Measurements from ENCODE around the gene ID2.

Gene ID2, protein sequence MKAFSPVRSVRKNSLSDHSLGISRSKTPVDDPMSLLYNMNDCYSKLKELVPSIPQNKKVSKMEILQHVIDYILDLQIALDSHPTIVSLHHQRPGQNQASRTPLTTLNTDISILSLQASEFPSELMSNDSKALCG

DNA sequence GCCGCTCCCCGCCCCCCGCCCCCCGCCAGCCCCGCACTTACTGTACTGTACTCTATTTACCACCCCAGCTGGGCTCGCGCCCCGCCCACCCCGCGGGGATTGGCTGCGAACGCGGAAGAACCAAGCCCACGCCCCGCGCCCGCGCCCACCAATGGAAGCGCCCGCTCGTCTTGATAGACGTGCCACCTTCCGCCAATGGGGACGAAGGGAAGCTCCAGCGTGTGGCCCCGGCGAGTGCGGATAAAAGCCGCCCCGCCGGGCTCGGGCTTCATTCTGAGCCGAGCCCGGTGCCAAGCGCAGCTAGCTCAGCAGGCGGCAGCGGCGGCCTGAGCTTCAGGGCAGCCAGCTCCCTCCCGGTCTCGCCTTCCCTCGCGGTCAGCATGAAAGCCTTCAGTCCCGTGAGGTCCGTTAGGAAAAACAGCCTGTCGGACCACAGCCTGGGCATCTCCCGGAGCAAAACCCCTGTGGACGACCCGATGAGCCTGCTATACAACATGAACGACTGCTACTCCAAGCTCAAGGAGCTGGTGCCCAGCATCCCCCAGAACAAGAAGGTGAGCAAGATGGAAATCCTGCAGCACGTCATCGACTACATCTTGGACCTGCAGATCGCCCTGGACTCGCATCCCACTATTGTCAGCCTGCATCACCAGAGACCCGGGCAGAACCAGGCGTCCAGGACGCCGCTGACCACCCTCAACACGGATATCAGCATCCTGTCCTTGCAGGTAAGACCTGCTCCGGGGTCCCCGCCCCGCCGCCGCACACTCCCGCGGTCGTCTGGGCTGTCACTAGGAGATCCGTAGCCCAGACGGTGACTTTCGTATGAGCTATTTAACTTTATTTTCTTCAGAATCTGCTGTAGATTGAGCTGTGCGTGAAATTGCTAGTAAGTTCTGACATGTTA is at the start of gene ID2:
Gene ID2 (plus strand): TSS at position 271 of the 907 bp plus-strand sequence. CDS start 110 bp downstream, at position 381.
- DNase-seq: peak; percentile 98 to 99

GRCh38 chr2:8632755-8633154 is 49.1 kb upstream of the ID2 start:
- no peak for DNase-seq

- no peak for DNase-seq
Measured at GRCh38 chr2:8633186-8633734, 48.6 kb upstream of the ID2 start.

DNA sequence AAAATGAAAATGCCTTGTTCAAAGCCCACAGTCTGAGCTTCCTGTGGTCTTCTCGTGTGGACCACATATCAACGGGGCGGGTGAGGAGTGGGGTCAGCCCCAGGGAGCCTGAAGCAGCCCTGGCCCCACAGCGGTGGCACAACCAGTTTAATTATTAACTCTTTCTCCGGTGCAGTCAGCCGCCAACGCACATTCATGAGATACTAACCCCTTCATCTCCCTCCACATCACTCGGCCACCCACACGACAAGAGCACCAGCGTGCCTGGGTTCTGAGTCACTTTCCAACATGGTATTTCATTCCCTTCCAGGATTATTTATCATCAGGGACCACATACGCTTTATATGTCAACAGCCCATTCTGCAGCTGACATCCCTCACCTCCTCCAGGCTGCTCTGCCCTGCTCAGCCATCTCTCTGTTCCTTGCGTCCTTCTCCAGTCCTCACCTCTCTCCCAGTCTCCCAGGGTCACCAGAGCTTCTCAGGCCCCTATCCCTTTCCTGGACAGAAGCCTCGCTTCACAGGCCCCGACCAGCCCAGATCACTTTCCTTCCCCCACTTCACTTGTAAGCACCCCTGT is 48.0 kb upstream of the ID2 start:
- DNase-seq: peak; percentile 21 to 70

GRCh38 chr2:8634466-8635172 is 47.2 kb upstream of the ID2 start:
- DNase-seq: no peak

DNA sequence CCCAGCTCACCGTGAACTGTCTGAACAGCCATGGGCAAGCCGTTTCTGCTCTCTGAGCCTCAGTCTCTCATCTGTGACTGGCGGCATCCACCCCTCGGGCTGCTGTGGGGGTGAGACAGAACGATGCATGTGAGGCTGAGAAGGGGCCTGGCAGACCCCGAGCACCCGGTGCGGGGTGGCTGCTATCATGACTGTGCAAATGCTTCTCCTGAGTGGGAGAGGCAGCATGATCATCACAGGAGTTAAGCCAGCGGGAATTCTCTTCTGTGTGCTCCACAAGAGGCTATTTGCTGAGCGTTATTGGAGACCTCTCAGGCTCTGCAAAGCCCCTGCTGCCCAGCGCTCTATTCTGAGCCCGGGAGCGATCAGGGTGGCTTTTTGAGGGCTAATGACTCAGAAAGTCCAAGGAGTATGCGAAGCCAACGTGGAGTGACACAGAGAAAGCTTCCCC is 45.8 kb upstream of the ID2 start:
- no peak for DNase-seq

GRCh38 chr2:8636721-8637636 is 44.9 kb upstream of the ID2 start:
- no peak for DNase-seq

DNA sequence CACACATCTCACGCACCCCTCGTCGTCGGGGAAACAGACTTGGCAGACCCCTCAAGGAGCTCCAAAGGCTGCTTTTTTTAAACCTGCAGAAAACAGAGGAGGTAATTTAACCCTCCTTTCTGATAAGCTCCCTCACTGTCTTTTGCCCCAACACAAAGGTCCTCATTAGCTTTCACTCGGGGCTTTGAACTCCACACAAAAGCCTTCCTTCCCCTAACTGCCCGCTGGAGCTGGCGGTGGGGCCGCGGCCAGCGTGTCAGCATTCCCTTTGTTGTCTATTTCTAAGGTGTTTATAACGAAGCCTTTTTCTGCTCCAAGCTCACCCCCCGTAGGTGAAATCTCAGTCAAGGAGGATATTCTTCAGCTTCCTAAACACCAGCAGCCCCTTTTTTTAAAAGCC is 43.5 kb upstream of the ID2 start:
- no peak for DNase-seq

DNA sequence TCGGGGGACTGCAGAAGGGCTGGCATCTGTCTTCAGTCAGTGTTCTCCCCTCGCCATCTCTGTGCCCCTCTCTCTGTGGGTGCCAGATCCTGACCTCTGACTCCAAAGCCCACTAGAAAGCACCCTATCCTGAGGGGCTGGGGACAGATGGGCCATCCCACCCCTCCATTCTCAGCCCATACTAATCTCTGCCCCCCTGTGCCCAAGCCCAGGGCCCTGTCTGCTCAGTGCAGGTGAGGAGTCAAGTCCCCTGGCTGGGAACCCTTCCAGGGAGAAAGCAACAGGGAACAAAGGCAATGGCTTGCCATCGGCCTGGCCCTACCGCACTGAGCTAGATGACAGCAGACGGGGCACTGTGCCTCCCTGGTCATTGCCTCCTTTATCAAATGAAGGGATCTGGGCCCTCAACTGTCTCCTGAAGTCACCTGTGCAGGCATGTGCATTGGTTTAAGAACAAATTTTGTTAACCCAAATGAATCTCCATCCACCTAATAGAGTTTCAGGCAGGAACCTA is 42.7 kb upstream of the ID2 start:
- no peak for DNase-seq

DNA sequence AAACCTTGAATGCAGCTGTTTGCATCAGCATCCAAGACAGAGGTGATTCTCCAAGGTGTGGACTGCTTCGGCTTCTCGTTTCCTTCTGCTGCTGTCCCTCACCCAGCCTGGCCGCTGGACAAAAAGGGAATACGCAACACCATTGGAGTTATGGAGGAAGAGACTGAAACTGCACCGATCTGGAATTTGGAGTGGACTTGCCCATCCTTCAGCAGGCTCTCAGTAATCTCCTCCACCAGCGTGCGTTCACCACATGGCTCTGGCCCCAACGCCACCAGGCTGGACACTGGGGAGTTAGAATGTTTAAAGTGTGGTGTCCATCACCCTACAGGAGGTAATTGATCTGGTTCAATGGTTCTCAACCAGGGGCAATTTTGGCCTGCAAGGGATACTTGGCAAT is 41.4 kb upstream of the ID2 start:
- DNase-seq: no peak

DNA sequence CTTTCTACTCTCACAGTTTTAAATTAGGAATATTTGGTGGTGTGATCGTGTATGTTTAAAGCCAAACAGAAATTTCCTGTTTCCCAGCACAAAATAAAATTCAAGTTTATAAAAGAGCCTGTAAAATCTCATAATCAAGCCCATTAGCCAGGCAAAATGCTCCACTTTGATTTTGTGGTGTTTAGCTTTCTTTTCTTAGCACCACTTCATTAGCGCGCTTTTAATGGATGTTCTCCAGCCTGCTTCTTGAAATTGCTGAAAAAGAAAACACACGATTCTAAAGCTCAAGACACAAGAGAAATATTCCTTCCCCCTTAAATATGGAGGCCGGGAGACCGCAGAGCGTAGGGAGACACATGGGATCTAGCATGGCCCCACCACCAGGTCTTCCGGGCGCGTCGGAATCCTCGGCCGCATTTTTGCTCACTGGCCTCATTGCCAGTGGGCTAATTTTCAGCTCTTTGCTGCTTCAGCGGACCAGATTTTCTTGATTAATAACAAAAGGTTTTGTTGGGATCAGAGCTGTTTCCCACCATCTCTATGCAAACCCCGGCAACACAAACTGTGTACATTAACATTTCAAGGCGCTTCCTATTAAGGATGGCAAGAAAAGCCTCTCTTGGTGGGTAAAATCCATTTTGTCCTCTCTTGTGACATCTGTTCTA is 40.4 kb upstream of the ID2 start:
- DNase-seq: no peak

DNA sequence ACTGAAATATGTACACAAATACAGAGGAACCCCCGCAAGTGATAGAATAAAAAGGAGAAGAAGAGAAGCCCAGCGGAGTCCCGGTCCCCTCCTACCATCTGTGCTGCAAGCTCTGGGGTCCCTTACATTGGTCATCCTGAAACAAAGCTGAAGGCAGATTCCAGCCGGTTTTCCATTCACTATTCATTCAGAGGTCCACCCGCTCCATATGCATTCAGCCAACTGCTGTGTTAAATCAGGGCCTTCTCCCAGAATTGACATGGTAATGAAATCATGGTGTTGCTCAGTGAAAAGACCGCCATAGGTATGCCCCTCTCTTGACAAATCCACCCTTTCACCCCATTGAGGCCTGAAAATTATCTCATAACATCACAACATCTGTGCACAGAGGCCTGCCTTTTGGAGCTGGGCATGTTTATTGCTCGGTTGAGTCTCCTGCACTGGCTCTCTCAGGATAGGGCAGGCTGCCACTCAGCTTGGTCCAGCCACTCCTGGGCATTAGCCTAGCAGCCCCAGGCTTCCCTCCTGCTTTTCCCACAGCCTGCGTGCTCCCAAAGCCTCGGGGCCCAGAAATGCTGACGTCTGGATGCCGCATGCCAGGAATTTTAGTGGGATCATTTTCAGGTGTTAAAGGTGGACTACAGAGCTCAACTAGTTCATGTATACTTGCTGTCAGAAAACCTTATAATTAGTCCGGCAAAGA is 39.3 kb upstream of the ID2 start:
- no peak for DNase-seq

DNA sequence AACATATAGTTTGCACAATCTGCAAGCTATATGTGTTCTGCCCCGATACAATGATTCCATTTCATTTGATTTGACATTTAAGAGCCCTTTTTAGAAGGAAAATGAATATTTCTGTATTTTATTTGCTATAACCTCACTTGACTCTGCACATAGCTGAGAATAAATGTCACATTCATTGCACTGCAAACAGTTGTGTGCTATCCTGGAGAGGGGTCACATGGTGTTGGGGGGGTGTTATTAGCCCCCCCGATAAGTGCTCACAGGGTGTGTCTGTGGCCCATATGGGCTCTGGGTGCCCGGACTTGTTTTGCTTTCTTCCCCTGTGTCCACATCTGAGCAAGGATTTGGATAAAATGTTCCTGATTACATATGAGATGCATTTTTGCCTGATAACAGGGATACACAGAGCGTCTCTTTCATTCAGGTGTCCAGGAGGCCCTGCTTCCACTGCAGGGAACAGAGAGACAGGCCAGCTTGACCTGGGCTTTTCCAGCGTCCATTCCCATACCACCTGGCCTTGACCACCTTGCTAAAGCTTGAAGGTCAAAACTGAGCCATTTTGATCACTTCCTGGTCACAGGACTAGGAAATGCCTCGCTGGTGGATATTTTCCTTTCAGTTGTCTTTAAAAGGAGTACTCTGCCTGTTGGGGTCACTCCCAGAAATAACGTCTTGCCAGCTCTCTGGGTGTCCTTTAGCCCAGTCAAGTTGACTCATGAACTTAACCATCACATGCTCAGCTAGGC is 38.4 kb upstream of the ID2 start:
- DNase-seq: no peak

- no peak for DNase-seq
Measured at GRCh38 chr2:8643996-8644356, 37.9 kb upstream of the ID2 start.

DNA sequence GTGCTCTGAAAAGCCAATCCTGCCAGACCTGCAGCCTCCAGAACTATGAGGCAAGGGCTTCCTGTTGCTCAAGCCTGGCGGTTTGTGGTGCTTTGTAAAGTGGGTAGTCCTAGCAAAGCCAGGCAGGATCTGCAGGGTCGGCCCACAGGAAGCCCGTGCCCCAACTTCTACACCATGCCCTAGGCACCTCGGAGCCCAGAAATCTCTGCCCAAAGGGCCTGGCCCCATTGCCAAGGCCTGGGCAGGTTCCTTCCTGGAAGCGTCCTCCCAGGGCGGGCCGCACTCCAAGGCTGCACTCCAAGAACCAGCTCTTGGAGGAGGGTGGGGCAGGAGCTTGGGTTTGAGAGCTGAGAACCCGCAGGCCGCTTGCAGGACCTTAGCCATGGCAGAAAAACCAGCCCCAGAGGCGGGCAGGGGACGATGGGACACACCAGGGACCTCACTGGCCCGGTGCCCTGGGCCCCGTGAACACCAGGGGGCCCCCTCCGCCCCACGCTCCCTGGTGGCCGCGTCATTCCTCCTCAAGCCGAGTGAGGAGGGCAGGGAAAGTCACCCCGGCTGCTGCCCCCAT is 37.2 kb upstream of the ID2 start:
- no peak for DNase-seq

GRCh38 chr2:8645176-8645831 is 36.6 kb upstream of the ID2 start:
- DNase-seq: no peak

DNA sequence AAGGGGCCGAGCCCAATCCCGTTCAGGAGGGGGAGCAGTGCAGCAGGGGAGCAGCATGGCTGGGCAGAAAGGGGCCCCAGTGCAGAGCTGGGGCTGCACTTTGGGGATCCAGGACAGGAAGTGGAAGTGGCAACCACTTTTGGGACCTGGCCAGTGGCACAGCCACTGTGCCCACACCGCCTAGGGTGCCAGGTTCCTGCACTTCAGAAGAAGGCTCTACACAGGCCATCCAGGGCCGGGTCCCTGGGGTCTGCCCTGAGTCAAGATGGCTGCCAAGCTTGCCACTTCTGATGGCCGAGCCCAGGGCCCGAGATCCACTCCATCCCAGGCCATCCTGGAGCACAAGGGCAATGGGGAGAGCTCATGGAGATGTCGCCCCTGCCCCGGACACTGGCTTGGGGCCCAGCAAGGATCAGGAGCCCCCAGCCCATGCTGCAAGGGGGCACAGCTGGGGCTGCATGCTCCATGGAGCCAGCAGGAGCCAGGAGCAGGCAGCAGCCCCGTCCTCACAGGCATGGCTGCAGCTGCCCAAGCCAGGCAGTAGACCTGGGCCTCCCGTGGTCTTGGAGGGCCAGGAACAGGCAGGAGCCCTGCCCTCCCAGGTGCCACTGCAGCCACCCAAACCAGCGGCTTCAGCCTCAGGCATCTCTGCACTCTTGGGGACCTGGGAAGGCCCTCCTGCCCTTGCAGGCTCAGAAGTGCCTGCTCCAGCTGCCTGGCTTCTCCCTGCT is 35.0 kb upstream of the ID2 start:
- no peak for DNase-seq

GRCh38 chr2:8647462-8647857 is 34.4 kb upstream of the ID2 start:
- DNase-seq: no peak

Measured in NCI-H526 (cell line).